ENCODE results near the gene RAPGEF3. TPM values are rescaled to one million over a fixed set of nuclear protein-coding genes. Genes with fewer than 3 reads are reported as not detected.

RAPGEF3 gene
- total and polyA plus RNA-seq, 9 of the 15 experiments (the other 6 are each of a cell fraction or from before 2014, with no cell fraction given): 0.03 to 0.78 (median 0.37) TPM; not detected in 1

GRCh38 chr12:47750916-47751470 lies 7.7 kb downstream of the RAPGEF3 start:
- H3K4me1 ChIP-seq (replicated peaks in 1 of 2; ENCODE audit: control insufficient read depth in 2 of 2, insufficient read depth in 2 of 2, low read length in 2 of 2): peaks cover 6 to 24% of the 10 kb centered on the region in 2 experiments; a peak in 2 of 5 replicates
- TF ChIP-seq ZNF518B (CRISPR knock-in tag; IDR thresholded peaks at IDR 0.05) (no peak), ZNF561 (CRISPR knock-in tag; conservative IDR thresholded peaks at IDR 0.05) (no peak), FOXM1 (IDR thresholded peaks at IDR 0.05; ENCODE audit: low read depth) (no peak), FOXM1 (CRISPR knock-in tag; IDR thresholded peaks at IDR 0.05; ENCODE audit: low read depth) (no peak), SREBF1 (IDR thresholded peaks at IDR 0.05; ENCODE audit: borderline replicate concordance, low read depth, low read length) (no peak), MAFG (tag; conservative IDR thresholded peaks at IDR 0.05) (no peak), ZNF175 (CRISPR knock-in tag; IDR thresholded peaks at IDR 0.05; ENCODE audit: low read depth) (no peak), NCOA4 (IDR thresholded peaks at IDR 0.05; ENCODE audit: partially characterized antibody) (no peak), ZNF512 (tag; IDR thresholded peaks at IDR 0.05) (no peak), SMARCC2 (IDR thresholded peaks at IDR 0.05; ENCODE audit: low read depth) (no peak), RBM34 (IDR thresholded peaks at IDR 0.05; ENCODE audit: borderline replicate concordance, insufficient read depth, low read length) (no peak), RBM39 (optimal IDR thresholded peaks at IDR 0.05; ENCODE audit: low read depth, low read length) (no peak), MCM2 (IDR thresholded peaks at IDR 0.05; ENCODE audit: low read depth) (no peak), RFX5 (IDR thresholded peaks at IDR 0.05; ENCODE audit: low read depth, low read length) (no peak)

More at GRCh38 chr12:47750916-47751470, 7.7 kb downstream of the RAPGEF3 start:
- Histone ChIP-seq H3K4me2 (ENCODE audit: insufficient read depth, low read length) (no peak overlapping the region), H3K27ac (ENCODE audit: extremely low read depth, low read depth, low read length) (no peak overlapping the region), H3K9me1 (ENCODE audit: control insufficient read depth, insufficient read depth, low read length) (no peaks in the 10 kb centered on the region), H3K9me3 (replicated peaks; ENCODE audit: control insufficient read depth, insufficient read depth, low read depth, low read length) (no peaks in the 10 kb centered on the region), H2AFZ (ENCODE audit: low read depth, low read length) (no peak overlapping the region), H3K27me3 (ENCODE audit: control insufficient read depth in 2 of 2, insufficient read depth in 2 of 2, low read length in 2 of 2) (peaks cover 23 to 43% of the 10 kb centered on the region in 2 experiments; a peak in 4 of 5 replicates), H3K9ac (ENCODE audit: insufficient read depth in 1 of 2, low read depth in 2 of 2, low read length in 2 of 2) (no peak overlapping the region), H4K20me1 (replicated peaks; ENCODE audit: control insufficient read depth, insufficient read depth, low read length) (no peaks in the 10 kb centered on the region; the same call in 1 of the 2 replicates), H3K79me2 (ENCODE audit: control insufficient read depth, insufficient read depth, low read length) (no peaks in the 10 kb centered on the region), H3K4me3 (no peak overlapping the region), H3K36me3 (ENCODE audit: control insufficient read depth, insufficient read depth, low read length) (no peaks in the 10 kb centered on the region)
- ChIA-PET CTCF (ENCODE audit: low intra/inter-chr PET ratio) (no interaction called here), POLR2A (no interaction called here)
- no TSS peak for BruUV-seq (replicated peaks)
- in situ Hi-C loops (cut with MboI) (no loop called here), intact Hi-C loops (cut with micrococcal nuclease) (no loop called here)
- 22% methylated on average over 14 of the region's 19 CpGs for WGBS (ENCODE audit: insufficient coverage, low coverage, missing lambda C conversion rate)
- ATAC-seq: no peak
- FAIRE-seq: no peak
- DNase-seq (ENCODE audit: extremely low read depth in 1 of 4, low spot score in 3 of 4): no peak
